Measurements from ENCODE around the gene PLEKHA6.

PLEKHA6 gene

DNA sequence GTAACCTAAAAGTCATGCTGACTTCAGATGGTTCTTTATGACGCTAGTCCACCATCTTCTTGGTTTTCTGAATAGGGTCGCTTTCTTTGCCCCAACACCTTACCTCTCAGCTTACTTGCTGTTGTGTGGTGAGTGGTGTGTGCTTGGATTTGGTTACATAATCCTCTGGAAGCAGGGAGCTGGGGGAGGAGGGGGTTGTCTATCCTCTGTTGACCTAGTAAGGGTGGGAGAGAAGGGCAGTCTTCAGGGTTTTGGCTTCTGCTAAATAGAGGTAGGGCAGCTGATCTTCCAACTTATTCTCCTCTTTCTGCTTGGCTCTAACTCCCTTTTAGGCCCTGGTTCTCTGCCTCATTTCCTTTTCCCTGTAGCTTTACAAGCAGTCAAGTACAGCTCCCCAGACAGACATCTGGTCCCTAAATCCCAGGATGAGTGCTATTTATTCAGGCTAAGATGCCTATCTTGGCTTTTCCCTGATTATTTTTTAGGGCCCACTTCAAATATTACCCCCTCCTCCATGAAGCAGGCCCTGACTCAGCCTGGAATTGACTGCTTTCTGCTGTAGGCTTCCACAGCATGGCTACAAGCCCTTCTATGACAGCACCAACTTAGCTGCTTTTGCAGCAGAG, 187.2 kb downstream of the PLEKHA6 start:
- DNase-seq (ENCODE audit: low read depth), result no peak
- no peak overlapping the region for H3K4me3 ChIP-seq (ENCODE audit: low read length)
- TF ChIP-seq, protein P1, sequence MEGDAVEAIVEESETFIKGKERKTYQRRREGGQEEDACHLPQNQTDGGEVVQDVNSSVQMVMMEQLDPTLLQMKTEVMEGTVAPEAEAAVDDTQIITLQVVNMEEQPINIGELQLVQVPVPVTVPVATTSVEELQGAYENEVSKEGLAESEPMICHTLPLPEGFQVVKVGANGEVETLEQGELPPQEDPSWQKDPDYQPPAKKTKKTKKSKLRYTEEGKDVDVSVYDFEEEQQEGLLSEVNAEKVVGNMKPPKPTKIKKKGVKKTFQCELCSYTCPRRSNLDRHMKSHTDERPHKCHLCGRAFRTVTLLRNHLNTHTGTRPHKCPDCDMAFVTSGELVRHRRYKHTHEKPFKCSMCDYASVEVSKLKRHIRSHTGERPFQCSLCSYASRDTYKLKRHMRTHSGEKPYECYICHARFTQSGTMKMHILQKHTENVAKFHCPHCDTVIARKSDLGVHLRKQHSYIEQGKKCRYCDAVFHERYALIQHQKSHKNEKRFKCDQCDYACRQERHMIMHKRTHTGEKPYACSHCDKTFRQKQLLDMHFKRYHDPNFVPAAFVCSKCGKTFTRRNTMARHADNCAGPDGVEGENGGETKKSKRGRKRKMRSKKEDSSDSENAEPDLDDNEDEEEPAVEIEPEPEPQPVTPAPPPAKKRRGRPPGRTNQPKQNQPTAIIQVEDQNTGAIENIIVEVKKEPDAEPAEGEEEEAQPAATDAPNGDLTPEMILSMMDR (conservative IDR thresholded peaks at IDR 0.05; ENCODE audit: low read depth, low read length), result no peak

DNA sequence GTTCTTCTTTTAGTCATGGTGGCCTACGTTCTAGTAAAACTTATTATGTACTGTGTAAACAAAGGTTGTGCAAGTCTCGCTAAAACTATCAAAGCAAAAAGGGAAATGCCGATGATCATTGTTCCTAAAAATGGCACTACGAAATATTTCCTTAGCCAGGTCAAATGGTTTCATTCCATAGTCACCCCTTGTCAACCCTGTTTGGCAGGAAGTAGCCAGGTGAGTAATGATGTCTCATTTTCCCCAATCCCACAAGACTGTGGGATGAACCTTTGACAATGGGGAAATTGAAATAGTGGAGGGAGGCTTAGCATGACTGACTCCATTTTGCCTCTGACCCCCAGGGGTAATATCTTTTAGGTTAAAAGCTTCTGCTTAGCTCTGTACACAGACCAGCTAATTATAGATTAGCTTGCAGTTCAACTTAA, 188.0 kb downstream of the PLEKHA6 start:
- DNase-seq (ENCODE audit: low read depth), result no peak
- no peak overlapping the region for H3K4me3 ChIP-seq (ENCODE audit: low read length)
- TF ChIP-seq, protein P1 (conservative IDR thresholded peaks at IDR 0.05; ENCODE audit: low read depth, low read length), result no peak

DNA sequence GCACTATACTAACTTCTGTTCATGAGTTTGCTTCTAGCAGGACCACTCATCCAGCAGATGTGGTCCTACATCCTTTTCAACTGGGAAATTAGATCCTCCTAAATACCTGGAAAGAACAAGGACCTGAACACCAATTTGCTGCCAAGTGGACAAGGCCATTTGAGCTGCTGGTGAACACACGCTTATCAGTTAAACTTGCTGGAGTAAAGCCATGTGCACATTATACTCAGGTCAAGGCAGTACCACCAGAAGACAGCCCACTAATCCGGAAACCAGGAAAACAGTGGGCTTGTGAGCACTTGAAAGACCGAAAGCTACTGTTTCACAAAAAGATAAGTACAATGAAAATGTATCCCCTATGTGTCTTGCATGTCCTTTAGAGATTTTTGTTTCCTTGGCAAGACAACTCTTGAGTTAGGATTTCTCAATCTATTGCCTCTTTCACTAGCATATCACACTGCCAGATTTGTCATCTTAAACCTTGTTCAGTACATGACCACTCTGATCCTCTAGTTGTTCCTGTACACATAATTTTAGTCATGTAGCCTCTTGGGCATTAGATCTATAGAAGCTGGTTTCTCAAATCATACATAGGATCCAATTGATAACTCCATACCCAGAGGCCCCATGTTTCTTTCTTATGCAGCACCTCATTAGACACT, 189.1 kb downstream of the PLEKHA6 start:
- TF ChIP-seq, protein P1 (conservative IDR thresholded peaks at IDR 0.05; ENCODE audit: low read depth, low read length), result no peak
- no peak overlapping the region for H3K4me3 ChIP-seq (ENCODE audit: low read length)
- DNase-seq (ENCODE audit: low read depth), result no peak

DNA sequence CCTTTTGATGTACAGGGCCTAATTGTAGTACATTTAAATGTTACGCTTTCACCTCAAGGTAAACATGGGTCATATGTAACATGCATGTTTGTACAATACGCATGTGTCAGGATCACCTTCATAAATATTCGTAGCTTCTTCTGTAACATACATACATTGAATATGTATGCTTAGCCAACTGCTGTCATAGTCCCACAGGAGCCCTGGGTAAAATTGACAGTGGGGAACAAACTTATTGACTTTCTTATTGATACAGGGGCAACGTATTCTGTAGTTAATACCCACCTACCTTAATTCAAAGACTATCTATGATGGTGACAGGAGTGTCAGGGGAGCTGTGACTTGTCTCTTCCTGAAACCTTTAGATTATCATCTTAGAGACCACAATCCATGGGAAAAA, 189.9 kb downstream of the PLEKHA6 start:
- no peak for DNase-seq (ENCODE audit: low read depth)

More for the DNA sequence above, 189.9 kb downstream of the PLEKHA6 start:
- TF ChIP-seq, protein P1 (conservative IDR thresholded peaks at IDR 0.05; ENCODE audit: low read depth, low read length), result no peak
- no peak overlapping the region for H3K4me3 ChIP-seq (ENCODE audit: low read length)
